Dermis microvascular lymphatic vessel endothelial cell (primary cell): ENCODE measurements around the gene AUTS2. TPM values are rescaled to one million over a fixed set of nuclear protein-coding genes. Genes with fewer than 3 reads are reported as not detected.

ENCODE experiments used
- DNase-seq, 2 donors: peaks; one replicate each; pipeline versions ENCODE4 v3.0.0 to v3.0.0-alpha.2; 2010; ENCODE audit warnings: low read depth in 2 of 2
- total RNA-seq: library from RNA; depleted of rRNA; stranded (reverse); fragments of >200 nt; gene quantifications from 2 replicates; pipeline ENCODE4 v1.2.1, GENCODE V29; 2014

Gene AUTS2
- total RNA-seq, 1 donor from 2014 or later = 0.51 TPM

- no peak for DNase-seq
Observed at GRCh38 chr7:70027867-70028266, 429.6 kb downstream of the AUTS2 start.

GRCh38 chr7:70028620-70029019 is 430.3 kb downstream of the AUTS2 start:
- DNase-seq = no peak

- DNase-seq = no peak
Observed at GRCh38 chr7:70029993-70030392, 431.7 kb downstream of the AUTS2 start.

GRCh38 chr7:70030745-70031144 is 432.5 kb downstream of the AUTS2 start:
- DNase-seq = no peak

GRCh38 chr7:70031245-70031644 is 433.0 kb downstream of the AUTS2 start:
- no peak for DNase-seq

GRCh38 chr7:70032649-70033048 is 434.4 kb downstream of the AUTS2 start:
- DNase-seq = no peak

- DNase-seq = no peak
Observed at GRCh38 chr7:70033226-70033625, 435.0 kb downstream of the AUTS2 start.

- DNase-seq = no peak
Observed at GRCh38 chr7:70034999-70035398, 436.7 kb downstream of the AUTS2 start.

GRCh38 chr7:70035519-70035918 is 437.2 kb downstream of the AUTS2 start:
- DNase-seq = no peak

- no peak for DNase-seq
Observed at GRCh38 chr7:70035955-70036354, 437.7 kb downstream of the AUTS2 start.

GRCh38 chr7:70036695-70037094 is 438.4 kb downstream of the AUTS2 start:
- DNase-seq = no peak

GRCh38 chr7:70037171-70037933 is 439.1 kb downstream of the AUTS2 start:
- DNase-seq = no peak

GRCh38 chr7:70040051-70040450 is 441.8 kb downstream of the AUTS2 start:
- DNase-seq = no peak

GRCh38 chr7:70040970-70041766 is 442.9 kb downstream of the AUTS2 start:
- no peak for DNase-seq

GRCh38 chr7:70042533-70042932 is 444.3 kb downstream of the AUTS2 start:
- no peak for DNase-seq

- no peak for DNase-seq
Observed at GRCh38 chr7:70043015-70043538, 444.8 kb downstream of the AUTS2 start.

- no peak for DNase-seq
Observed at GRCh38 chr7:70044064-70044463, 445.8 kb downstream of the AUTS2 start.

- DNase-seq = no peak
Observed at GRCh38 chr7:70044525-70044924, 446.2 kb downstream of the AUTS2 start.

GRCh38 chr7:70044981-70045380 is 446.7 kb downstream of the AUTS2 start:
- DNase-seq = no peak

GRCh38 chr7:70047384-70047783 is 449.1 kb downstream of the AUTS2 start:
- no peak for DNase-seq

GRCh38 chr7:70047891-70048448 is 449.7 kb downstream of the AUTS2 start:
- no peak for DNase-seq

- no peak for DNase-seq
Observed at GRCh38 chr7:70051726-70052125, 453.5 kb downstream of the AUTS2 start.
